Activated T-helper 2 cell treated with anti-CD3 and anti-CD28 coated beads, Interferon-gamma antibody, Interleukin-2, Interleukin-4, amounts not matched to agents 10 μg/mL and 5 μg/mL and 100 μg/mL, durations not matched to agents 14 hours and 24 hours and 36 hours (primary cell): ENCODE results near the gene MEGF11. TPM values are rescaled to one million over a fixed set of nuclear protein-coding genes. Genes with fewer than 3 reads are reported as not detected.

ENCODE experiments used
- DNase-seq: peaks from one replicate; pipeline ENCODE4 v3.0.0; 2021; ENCODE audit warnings: low spot score
- H3K27ac Mint-ChIP-seq: one replicate; pipeline ENCODE4 v1.8.0; 2021; ENCODE audit warnings: mixed read lengths
- H3K27me3 Mint-ChIP-seq: one replicate; pipeline ENCODE4 v1.8.0; 2021; ENCODE audit warnings: low read depth, mixed read lengths
- H3K36me3 Mint-ChIP-seq: one replicate; pipeline ENCODE4 v1.8.0; 2021; ENCODE audit warnings: low read depth, mixed read lengths
- H3K4me1 Mint-ChIP-seq: one replicate; pipeline ENCODE4 v1.8.0; 2021; ENCODE audit warnings: low read depth, mixed read lengths
- H3K4me3 Mint-ChIP-seq: one replicate; pipeline ENCODE4 v1.8.0; 2021; ENCODE audit warnings: low read depth, mild to moderate bottlenecking, moderate library complexity, mixed read lengths
- H3K9me3 Mint-ChIP-seq: one replicate; pipeline ENCODE4 v1.8.0; 2021; ENCODE audit warnings: mixed read lengths
- intact Hi-C: fragments of 100-400 bp; cut with micrococcal nuclease; formaldehyde crosslinking; loops from one replicate; pipeline ENCODE4 v1.15.1; 2023
- total RNA-seq: library from RNA; stranded (reverse); gene quantifications from 2 replicates; pipeline ENCODE4 v1.2.3, GENCODE V29; 2022

The MEGF11 gene
- total RNA-seq, 1 donor from 2014 or later: not detected

GRCh38 chr15:65914981-65915925 lies 338.3 kb downstream of the MEGF11 start:
- Mint-ChIP-seq H3K36me3 (peaks cover 4% of the 10 kb centered on the region), H3K4me3 (no peak overlapping the region), H3K27me3 (no peaks in the 10 kb centered on the region), H3K9me3 (no peaks in the 10 kb centered on the region), H3K4me1 (peaks cover 20% of the 10 kb centered on the region), H3K27ac (no peak overlapping the region)
- DNase-seq: no peak
- intact Hi-C loops: no loop called here

DNA sequence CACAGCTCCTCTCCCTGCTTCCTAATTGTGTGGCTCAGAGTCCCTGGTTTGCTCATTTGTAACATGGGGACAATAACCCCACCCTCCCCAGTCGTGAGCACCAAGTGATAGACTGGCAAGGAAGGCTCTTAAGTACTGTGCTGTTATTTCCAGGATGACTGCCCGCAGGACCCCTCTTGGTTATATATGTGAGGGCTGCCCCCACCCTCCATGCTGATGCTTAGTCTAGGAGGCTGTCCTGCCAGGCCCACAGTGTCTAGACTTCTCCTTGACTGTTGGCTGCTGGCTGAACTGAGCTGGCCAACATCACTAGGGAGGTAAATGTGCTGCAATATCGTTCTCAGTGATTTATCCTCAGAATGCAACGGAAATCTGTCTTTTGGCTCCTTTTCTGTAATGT lies 339.2 kb downstream of the MEGF11 start:
- no peaks in the 10 kb centered on the region for H3K27me3 Mint-ChIP-seq
- DNase-seq: no peak
- H3K4me3 Mint-ChIP-seq: no peak overlapping the region
- intact Hi-C loops: no loop called here
- H3K9me3 Mint-ChIP-seq: no peaks in the 10 kb centered on the region
- peaks cover 4% of the 10 kb centered on the region for H3K36me3 Mint-ChIP-seq
- H3K27ac Mint-ChIP-seq: no peak overlapping the region
- H3K4me1 Mint-ChIP-seq: peaks cover 20% of the 10 kb centered on the region

- Mint-ChIP-seq H3K4me1 (peaks cover 18% of the 10 kb centered on the region), H3K4me3 (no peak overlapping the region), H3K27me3 (no peaks in the 10 kb centered on the region), H3K27ac (no peak overlapping the region), H3K36me3 (peaks cover 4% of the 10 kb centered on the region), H3K9me3 (no peaks in the 10 kb centered on the region)
- no peak for DNase-seq
- intact Hi-C loops: no loop called here
Measured at GRCh38 chr15:65913631-65914199, 339.8 kb downstream of the MEGF11 start.

DNA sequence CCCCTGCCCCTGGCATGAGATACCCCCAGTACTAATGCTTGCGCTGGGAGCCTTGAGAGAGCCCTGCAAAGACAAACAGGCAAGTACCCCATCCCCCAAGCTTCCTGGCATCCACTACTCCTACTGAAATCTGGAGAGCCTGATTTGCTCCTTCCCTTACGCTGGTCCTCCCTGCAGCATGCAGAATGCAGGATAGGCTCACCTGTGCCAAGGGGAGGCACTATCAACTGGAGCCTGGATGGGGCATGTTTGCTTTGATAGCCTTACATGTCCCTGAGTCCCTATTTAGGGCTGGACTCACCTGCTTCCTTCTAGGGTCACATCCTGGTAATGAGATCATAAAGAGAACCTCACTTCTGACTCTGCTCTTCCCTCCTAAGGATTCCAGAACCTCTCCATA lies 341.3 kb downstream of the MEGF11 start:
- H3K36me3 Mint-ChIP-seq: no peaks in the 10 kb centered on the region
- intact Hi-C loops: no loop called here
- H3K9me3 Mint-ChIP-seq: no peaks in the 10 kb centered on the region

DNA sequence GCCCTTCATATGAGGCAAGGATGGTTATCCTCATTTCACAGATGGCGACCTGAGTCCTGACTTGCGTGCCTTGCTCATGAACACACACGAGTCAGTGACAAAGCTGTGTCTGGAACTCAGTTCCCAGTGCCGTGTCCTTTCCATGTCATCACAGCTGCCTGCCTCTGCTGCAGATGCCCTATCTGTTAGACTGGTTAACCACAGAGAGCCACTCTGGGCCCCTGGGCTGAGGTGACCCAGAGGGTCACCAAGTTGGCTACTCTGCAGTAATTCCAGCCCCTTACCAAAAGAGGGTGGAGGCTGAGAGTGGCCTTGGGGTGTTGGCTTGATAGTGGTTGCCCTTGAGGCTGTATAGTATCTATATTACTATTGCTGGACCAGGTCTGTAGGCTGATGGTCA lies 343.2 kb downstream of the MEGF11 start:
- Mint-ChIP-seq H3K9me3 (no peaks in the 10 kb centered on the region), H3K27me3 (no peaks in the 10 kb centered on the region), H3K27ac (no peak overlapping the region), H3K4me3 (no peak overlapping the region), H3K4me1 (no peaks in the 10 kb centered on the region), H3K36me3 (peaks cover 3% of the 10 kb centered on the region)
- DNase-seq: no peak
- intact Hi-C loops: no loop called here

More for the DNA sequence above, 341.3 kb downstream of the MEGF11 start:
- DNase-seq: no peak
- Mint-ChIP-seq H3K4me1 (peaks cover 5% of the 10 kb centered on the region), H3K4me3 (no peak overlapping the region), H3K27ac (no peak overlapping the region), H3K27me3 (no peaks in the 10 kb centered on the region)

DNA sequence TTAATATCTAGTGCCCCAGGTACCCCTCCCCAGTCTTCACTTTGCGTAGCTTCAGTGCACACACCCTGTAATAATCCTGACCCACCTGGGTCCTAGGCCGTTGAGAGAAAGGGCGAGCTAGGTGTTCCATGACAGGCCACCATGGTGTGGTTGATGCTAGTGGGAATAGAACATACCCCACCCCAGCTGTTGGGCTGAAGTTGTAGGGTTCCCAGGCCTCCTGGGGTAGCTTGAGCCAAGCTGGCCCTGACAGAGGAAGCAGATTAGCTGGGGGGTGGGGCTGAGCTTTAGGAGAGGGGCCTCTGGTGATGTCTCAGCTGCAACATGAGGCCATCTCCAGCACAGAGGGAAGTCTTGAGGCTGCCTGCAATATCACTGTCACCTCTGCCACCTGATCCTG lies 343.7 kb downstream of the MEGF11 start:
- Mint-ChIP-seq H3K27me3 (no peaks in the 10 kb centered on the region), H3K36me3 (peaks cover 3% of the 10 kb centered on the region), H3K9me3 (no peaks in the 10 kb centered on the region), H3K4me3 (no peak overlapping the region), H3K27ac (no peak overlapping the region), H3K4me1 (no peaks in the 10 kb centered on the region)
- intact Hi-C loops: no loop called here
- no peak for DNase-seq

DNA sequence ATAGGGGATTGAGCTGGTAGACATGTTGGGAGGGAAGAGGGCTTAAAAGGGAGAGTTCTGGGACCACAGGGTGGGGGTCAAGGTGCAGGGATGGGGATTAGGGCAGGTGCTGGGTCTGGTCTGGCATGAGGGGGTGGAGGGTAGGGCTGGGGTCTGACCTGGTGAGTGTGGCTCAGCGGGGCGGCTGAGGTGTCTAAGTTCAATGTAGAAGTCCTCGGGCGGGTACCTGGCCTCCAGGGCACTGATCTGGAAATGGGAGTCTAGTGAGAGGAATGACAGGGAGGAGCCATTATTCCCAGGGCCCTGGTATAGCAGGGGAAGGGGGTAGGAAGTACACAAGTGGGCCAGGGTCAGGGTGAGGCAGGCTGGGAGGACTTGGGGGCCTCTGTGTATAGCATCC lies 344.7 kb downstream of the MEGF11 start:
- Mint-ChIP-seq H3K9me3 (no peaks in the 10 kb centered on the region), H3K36me3 (peaks cover 5% of the 10 kb centered on the region), H3K4me3 (no peak overlapping the region), H3K4me1 (no peaks in the 10 kb centered on the region), H3K27me3 (no peaks in the 10 kb centered on the region), H3K27ac (no peak overlapping the region)
- DNase-seq: no peak
- intact Hi-C loops: no loop called here

DNA sequence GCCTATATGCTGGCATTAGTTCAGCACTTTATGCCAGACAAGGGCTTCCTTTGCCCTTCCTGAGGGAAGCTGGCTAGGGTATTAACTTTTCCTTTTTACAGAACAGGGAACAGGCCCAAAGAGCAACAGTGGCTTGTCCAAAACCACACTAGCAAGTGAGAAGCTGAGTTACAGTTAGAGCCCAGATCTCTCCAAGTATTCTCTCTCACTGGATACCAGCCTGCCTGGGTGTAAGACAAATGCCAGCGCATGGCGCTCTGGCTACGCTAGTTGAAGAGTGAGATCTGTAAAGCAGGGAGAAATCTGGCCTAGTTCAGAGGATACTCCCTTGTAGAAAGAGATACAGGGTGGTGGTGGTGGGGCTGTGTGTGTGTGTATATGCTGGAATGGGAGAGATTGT lies 345.9 kb downstream of the MEGF11 start:
- H3K27ac Mint-ChIP-seq: no peak overlapping the region
- no peaks in the 10 kb centered on the region for H3K9me3 Mint-ChIP-seq
- no peaks in the 10 kb centered on the region for H3K4me1 Mint-ChIP-seq
- H3K4me3 Mint-ChIP-seq: no peak overlapping the region
- intact Hi-C loops: no loop called here
- no peak for DNase-seq
- H3K36me3 Mint-ChIP-seq: peaks cover 10% of the 10 kb centered on the region
- H3K27me3 Mint-ChIP-seq: no peaks in the 10 kb centered on the region

GRCh38 chr15:65906396-65906795 lies 347.2 kb downstream of the MEGF11 start:
- Mint-ChIP-seq H3K9me3 (no peaks in the 10 kb centered on the region), H3K27ac (no peak overlapping the region), H3K4me3 (no peak overlapping the region), H3K27me3 (no peaks in the 10 kb centered on the region), H3K36me3 (peaks cover 14% of the 10 kb centered on the region), H3K4me1 (peaks cover 9% of the 10 kb centered on the region)
- DNase-seq: no peak
- intact Hi-C loops: no loop called here

GRCh38 chr15:65904301-65904700 lies 349.2 kb downstream of the MEGF11 start:
- Mint-ChIP-seq H3K4me1 (peaks cover 9% of the 10 kb centered on the region), H3K36me3 (peaks cover 26% of the 10 kb centered on the region), H3K27ac (no peak overlapping the region), H3K27me3 (no peaks in the 10 kb centered on the region), H3K4me3 (no peak overlapping the region), H3K9me3 (no peaks in the 10 kb centered on the region)
- DNase-seq: no peak
- intact Hi-C loops: no loop called here

- no peak overlapping the region for H3K27ac Mint-ChIP-seq
- intact Hi-C loops: no loop called here
Measured at GRCh38 chr15:65903296-65904073, 350.1 kb downstream of the MEGF11 start.

GRCh38 chr15:65902373-65902772 lies 351.2 kb downstream of the MEGF11 start:
- DNase-seq: no peak
- Mint-ChIP-seq H3K27me3 (no peaks in the 10 kb centered on the region), H3K9me3 (no peaks in the 10 kb centered on the region), H3K4me1 (peaks cover 9% of the 10 kb centered on the region), H3K4me3 (no peak overlapping the region), H3K36me3 (peaks cover 37% of the 10 kb centered on the region), H3K27ac (no peak overlapping the region)
- intact Hi-C loops: no loop called here

More at GRCh38 chr15:65903296-65904073, 350.1 kb downstream of the MEGF11 start:
- Mint-ChIP-seq H3K4me3 (no peak overlapping the region), H3K27me3 (no peaks in the 10 kb centered on the region), H3K9me3 (no peaks in the 10 kb centered on the region), H3K36me3 (peaks cover 30% of the 10 kb centered on the region), H3K4me1 (peaks cover 9% of the 10 kb centered on the region)
- no peak for DNase-seq

GRCh38 chr15:65901836-65902235 lies 351.7 kb downstream of the MEGF11 start:
- H3K4me3 Mint-ChIP-seq: no peak overlapping the region
- no peak overlapping the region for H3K27ac Mint-ChIP-seq
- H3K27me3 Mint-ChIP-seq: no peaks in the 10 kb centered on the region
- intact Hi-C loops: no loop called here
- H3K4me1 Mint-ChIP-seq: peaks cover 9% of the 10 kb centered on the region
- H3K36me3 Mint-ChIP-seq: peaks cover 38% of the 10 kb centered on the region
- no peaks in the 10 kb centered on the region for H3K9me3 Mint-ChIP-seq
- DNase-seq: no peak
